ENCODE results near the gene RPS27L. TPM values are rescaled to one million over a fixed set of nuclear protein-coding genes. Genes with fewer than 3 reads are reported as not detected.

The RPS27L gene
- total RNA-seq, 3 donors from 2014 or later = 121 to 200 (median 152) TPM

DNA sequence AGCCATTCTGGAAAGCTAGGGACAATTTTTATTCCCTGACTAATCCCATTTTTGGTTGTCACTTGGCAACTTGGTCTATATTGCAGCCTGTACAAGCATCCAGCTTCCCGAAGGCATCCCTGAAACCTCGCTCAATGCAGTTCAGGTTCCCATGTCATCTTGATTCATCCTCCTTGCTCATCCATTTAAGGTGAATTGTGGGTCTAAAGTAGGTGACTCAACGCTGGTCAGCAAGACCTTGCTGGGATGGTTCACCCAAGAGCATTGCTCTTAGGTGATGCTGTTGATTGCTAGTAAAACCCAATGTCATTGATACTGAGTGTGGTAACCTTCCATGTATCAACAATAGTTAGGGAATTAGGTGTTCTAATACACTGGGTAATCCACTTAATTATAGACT lies 19.0 kb upstream of the RPS27L start:
- H3K27me3 ChIP-seq = no peaks in the 10 kb centered on the region
- no peak for DNase-seq (ENCODE audit: low spot score in 2 of 2)
- H3K9me3 ChIP-seq = no peaks in the 10 kb centered on the region
- H3K4me1 ChIP-seq = no peaks in the 10 kb centered on the region
- no peak overlapping the region for H3K4me3 ChIP-seq
- TF ChIP-seq, protein P1, sequence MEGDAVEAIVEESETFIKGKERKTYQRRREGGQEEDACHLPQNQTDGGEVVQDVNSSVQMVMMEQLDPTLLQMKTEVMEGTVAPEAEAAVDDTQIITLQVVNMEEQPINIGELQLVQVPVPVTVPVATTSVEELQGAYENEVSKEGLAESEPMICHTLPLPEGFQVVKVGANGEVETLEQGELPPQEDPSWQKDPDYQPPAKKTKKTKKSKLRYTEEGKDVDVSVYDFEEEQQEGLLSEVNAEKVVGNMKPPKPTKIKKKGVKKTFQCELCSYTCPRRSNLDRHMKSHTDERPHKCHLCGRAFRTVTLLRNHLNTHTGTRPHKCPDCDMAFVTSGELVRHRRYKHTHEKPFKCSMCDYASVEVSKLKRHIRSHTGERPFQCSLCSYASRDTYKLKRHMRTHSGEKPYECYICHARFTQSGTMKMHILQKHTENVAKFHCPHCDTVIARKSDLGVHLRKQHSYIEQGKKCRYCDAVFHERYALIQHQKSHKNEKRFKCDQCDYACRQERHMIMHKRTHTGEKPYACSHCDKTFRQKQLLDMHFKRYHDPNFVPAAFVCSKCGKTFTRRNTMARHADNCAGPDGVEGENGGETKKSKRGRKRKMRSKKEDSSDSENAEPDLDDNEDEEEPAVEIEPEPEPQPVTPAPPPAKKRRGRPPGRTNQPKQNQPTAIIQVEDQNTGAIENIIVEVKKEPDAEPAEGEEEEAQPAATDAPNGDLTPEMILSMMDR (IDR thresholded peaks at IDR 0.05) = no peak
- TF ChIP-seq POLR2AphosphoS5 (IDR thresholded peaks at IDR 0.05) (no peak), POLR2A (IDR thresholded peaks at IDR 0.05) (no peak)
- intact Hi-C loops (cut with DNase I; ENCODE audit: low total_unique reads) = no loop called here
- H3K36me3 ChIP-seq = no peaks in the 10 kb centered on the region
- no peak overlapping the region for H3K27ac ChIP-seq

GRCh38 chr15:63172851-63173451 lies 15.7 kb upstream of the RPS27L start:
- DNase-seq (ENCODE audit: low spot score in 2 of 2) = no peak
- H3K4me1 ChIP-seq = no peaks in the 10 kb centered on the region
- intact Hi-C loops (cut with DNase I; ENCODE audit: low total_unique reads) = no loop called here

DNA sequence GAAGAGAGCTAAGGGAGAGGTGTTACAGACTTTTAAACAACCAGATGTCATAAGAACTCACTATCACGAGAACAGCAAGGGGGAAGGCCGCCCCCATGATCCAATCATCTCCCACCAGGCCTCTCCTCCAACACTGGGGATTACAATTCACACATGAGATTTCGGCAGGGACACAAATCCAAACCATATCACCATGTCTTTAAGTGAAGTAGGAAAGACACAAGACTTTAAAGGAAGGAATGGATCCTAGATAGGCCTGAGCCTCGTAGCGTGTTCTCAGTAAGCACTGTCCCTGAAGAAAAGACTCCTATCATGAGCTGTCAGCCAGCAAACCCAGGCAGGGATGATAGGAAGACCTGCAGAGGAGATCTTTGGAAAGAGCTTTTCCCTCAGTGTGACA lies 15.1 kb upstream of the RPS27L start:
- intact Hi-C loops (cut with DNase I; ENCODE audit: low total_unique reads) = no loop called here
- Histone ChIP-seq H3K36me3 (no peaks in the 10 kb centered on the region), H3K27ac (no peak overlapping the region), H3K4me3 (no peak overlapping the region), H3K27me3 (no peaks in the 10 kb centered on the region), H3K4me1 (no peaks in the 10 kb centered on the region), H3K9me3 (no peaks in the 10 kb centered on the region)
- TF ChIP-seq, protein P1 (IDR thresholded peaks at IDR 0.05) = no peak
- no peak for TF ChIP-seq POLR2AphosphoS5 (IDR thresholded peaks at IDR 0.05)
- TF ChIP-seq POLR2A (IDR thresholded peaks at IDR 0.05) = no peak
- DNase-seq (ENCODE audit: low spot score in 2 of 2) = no peak

More at GRCh38 chr15:63172851-63173451, 15.7 kb upstream of the RPS27L start:
- no peaks in the 10 kb centered on the region for H3K9me3 ChIP-seq
- no peak overlapping the region for H3K27ac ChIP-seq
- H3K4me3 ChIP-seq = no peak overlapping the region
- no peaks in the 10 kb centered on the region for H3K27me3 ChIP-seq
- no peak for TF ChIP-seq POLR2A (IDR thresholded peaks at IDR 0.05)
- TF ChIP-seq, protein P1 (IDR thresholded peaks at IDR 0.05) = no peak
- no peak for TF ChIP-seq POLR2AphosphoS5 (IDR thresholded peaks at IDR 0.05)
- H3K36me3 ChIP-seq = no peaks in the 10 kb centered on the region

GRCh38 chr15:63169788-63170187 lies 12.5 kb upstream of the RPS27L start:
- H3K4me3 ChIP-seq = no peak overlapping the region
- no peaks in the 10 kb centered on the region for H3K4me1 ChIP-seq
- H3K36me3 ChIP-seq = no peaks in the 10 kb centered on the region
- no peak for DNase-seq (ENCODE audit: low spot score in 2 of 2)
- no peak overlapping the region for H3K27ac ChIP-seq
- H3K27me3 ChIP-seq = no peaks in the 10 kb centered on the region
- TF ChIP-seq, protein P1 (IDR thresholded peaks at IDR 0.05) = no peak
- TF ChIP-seq POLR2AphosphoS5 (IDR thresholded peaks at IDR 0.05) = no peak
- no peak for TF ChIP-seq POLR2A (IDR thresholded peaks at IDR 0.05)
- no peaks in the 10 kb centered on the region for H3K9me3 ChIP-seq
- intact Hi-C loops (cut with DNase I; ENCODE audit: low total_unique reads) = no loop called here

GRCh38 chr15:63166219-63166618 lies 8.9 kb upstream of the RPS27L start:
- no peaks in the 10 kb centered on the region for H3K4me1 ChIP-seq
- TF ChIP-seq POLR2AphosphoS5 (IDR thresholded peaks at IDR 0.05) (no peak), POLR2A (IDR thresholded peaks at IDR 0.05) (no peak)
- TF ChIP-seq, protein P1 (IDR thresholded peaks at IDR 0.05) = no peak
- intact Hi-C loops (cut with DNase I; ENCODE audit: low total_unique reads) = no loop called here
- no peaks in the 10 kb centered on the region for H3K27me3 ChIP-seq
- no peaks in the 10 kb centered on the region for H3K9me3 ChIP-seq
- H3K27ac ChIP-seq = no peak overlapping the region
- H3K4me3 ChIP-seq = no peak overlapping the region
- no peaks in the 10 kb centered on the region for H3K36me3 ChIP-seq
- no peak for DNase-seq (ENCODE audit: low spot score in 2 of 2)
